Kidney epithelial cell (primary cell): ENCODE results near the gene TAPBP. TPM values are rescaled to one million over a fixed set of nuclear protein-coding genes. Genes with fewer than 3 reads are reported as not detected.
"Not testable (repeated sequence)": the region's sequence is repeated elsewhere in the genome, so short reads cannot be mapped to it uniquely, and the experiment has no call there.

Source experiments
- DNase-seq: peaks from one replicate; pipeline ENCODE4 v3.0.0-alpha.2; 2010; ENCODE audit warnings: low read depth
- H3K27me3 ChIP-seq: 2 replicates; pipeline ENCODE4 v1.6.0; 2011; ENCODE audit warnings: low read length; ENCODE audit not compliant: control insufficient read depth, insufficient read depth
- H3K36me3 ChIP-seq: 2 replicates; pipeline ENCODE4 v1.5.1; 2011; ENCODE audit warnings: low read length; ENCODE audit not compliant: control insufficient read depth, insufficient read depth
- H3K4me3 ChIP-seq: 2 replicates; pipeline ENCODE4 v1.5.1; 2011; ENCODE audit warnings: low read depth, mild to moderate bottlenecking, control low read depth, low read length
- CTCF ChIP-seq: IDR thresholded peaks from 2 replicates; pipeline ENCODE4 v1.5.1; 2011; ENCODE audit warnings: mild to moderate bottlenecking, moderate library complexity, low read length, control low read depth, inconsistent platforms; ENCODE audit not compliant: insufficient read depth, poor library complexity, severe bottlenecking
- total RNA-seq: library from RNA; depleted of rRNA; stranded (reverse); fragments of >200 nt; gene quantifications from 2 replicates; pipeline ENCODE4 v1.2.3, GENCODE V29; 2015

TAPBP gene
- total RNA-seq = 214 and 300 TPM in 2 replicates

DNA sequence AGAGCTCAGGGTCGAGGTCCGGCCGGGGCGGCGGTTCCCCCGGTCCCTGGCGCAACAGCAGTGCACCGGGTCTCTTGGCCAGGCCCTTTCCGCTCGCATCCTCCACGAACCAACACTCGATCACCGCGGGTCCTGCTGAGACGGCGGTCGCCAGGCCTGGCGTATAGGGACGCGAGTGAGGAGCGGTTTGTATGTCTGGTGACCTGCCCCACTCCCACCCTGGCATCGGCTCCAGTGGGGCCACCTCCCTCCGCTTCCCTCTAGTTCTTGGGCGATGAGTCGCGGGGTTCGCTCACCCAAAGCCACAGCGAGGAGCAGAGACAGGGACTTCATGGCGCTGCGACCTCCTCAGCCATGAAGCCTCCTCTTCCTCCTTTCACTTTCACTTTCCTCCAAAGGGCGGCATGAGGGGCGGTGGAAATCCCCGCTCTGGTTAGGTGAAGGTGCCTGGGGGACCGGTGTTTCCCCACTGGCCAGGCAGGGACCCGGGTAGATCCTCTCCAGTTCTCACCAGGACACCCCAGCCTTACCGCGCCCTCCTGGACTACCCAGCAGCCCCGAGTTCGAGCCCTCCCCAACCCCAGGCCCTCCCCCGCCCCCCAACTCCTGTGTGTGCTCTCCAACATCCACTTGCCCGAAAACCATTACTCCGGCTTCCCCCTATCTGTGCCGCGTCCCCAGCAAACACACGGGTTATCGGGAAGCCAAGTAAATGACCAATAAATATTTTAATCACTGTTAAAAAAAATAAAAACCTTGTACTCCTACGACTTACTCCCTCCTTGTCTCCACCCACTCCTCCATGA lies at the start of gene TAPBP:
Gene TAPBP, minus strand, starts transcription at position 370 of the 806 bp plus-strand sequence. Its CDS starts 37 bp downstream, at position 333.
- no peak for TF ChIP-seq CTCF
- H3K4me3 ChIP-seq = peak within 1 kb of the TSS; percentile 97
- no peak for DNase-seq
- peaks cover 2% of the 10 kb centered on the region for H3K36me3 ChIP-seq
- no peaks in the 10 kb centered on the region for H3K27me3 ChIP-seq

GRCh38 chr6:33363486-33363885 lies 49.6 kb upstream of the TAPBP start:
- DNase-seq, H3K4me3 ChIP-seq, H3K27me3 ChIP-seq, H3K36me3 ChIP-seq: not testable (repeated sequence)

GRCh38 chr6:33359331-33359730 lies 45.5 kb upstream of the TAPBP start:
- H3K36me3 ChIP-seq = no peaks in the 10 kb centered on the region
- TF ChIP-seq CTCF = no peak
- H3K27me3 ChIP-seq = no peaks in the 10 kb centered on the region
- no peak for DNase-seq
- H3K4me3 ChIP-seq = no peak overlapping the region

- H3K36me3 ChIP-seq, H3K4me3 ChIP-seq, DNase-seq, H3K27me3 ChIP-seq: not testable (repeated sequence)
These were observed 43.4 kb upstream of the TAPBP start for GRCh38 chr6:33357160-33357871.

- Histone ChIP-seq H3K4me3 (no peak overlapping the region), H3K36me3 (no peaks in the 10 kb centered on the region), H3K27me3 (no peaks in the 10 kb centered on the region)
- DNase-seq = no peak
- no peak for TF ChIP-seq CTCF
These were observed 42.4 kb upstream of the TAPBP start for GRCh38 chr6:33356295-33356694.

- DNase-seq, H3K4me3 ChIP-seq: not testable (repeated sequence)
These were observed 42.0 kb upstream of the TAPBP start for GRCh38 chr6:33355860-33356259.

DNA sequence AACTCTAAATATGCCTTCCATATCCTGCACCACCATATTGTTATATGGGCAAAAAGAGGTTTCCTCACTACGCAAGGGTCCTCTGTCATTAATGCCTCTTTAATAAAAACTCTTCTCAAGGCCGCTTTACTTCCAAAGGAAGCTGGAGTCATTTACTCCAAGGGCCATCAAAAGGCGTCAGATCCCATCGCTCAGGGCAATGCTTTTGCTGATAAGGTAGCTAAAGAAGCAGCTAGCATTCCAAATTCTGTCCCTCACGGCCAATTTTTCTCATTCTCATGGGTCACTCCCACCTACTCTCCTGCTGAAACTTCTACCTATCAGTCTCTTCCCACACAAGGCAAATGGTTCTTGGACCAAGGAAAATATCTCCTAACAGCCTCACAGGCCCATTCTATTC lies 33.9 kb upstream of the TAPBP start:
- Histone ChIP-seq H3K4me3 (no peak overlapping the region), H3K36me3 (no peaks in the 10 kb centered on the region), H3K27me3 (peaks cover 3% of the 10 kb centered on the region)
- TF ChIP-seq CTCF = no peak
- no peak for DNase-seq

More at GRCh38 chr6:33355860-33356259, 42.0 kb upstream of the TAPBP start:
- not testable (repeated sequence) for H3K27me3 ChIP-seq, H3K36me3 ChIP-seq

DNA sequence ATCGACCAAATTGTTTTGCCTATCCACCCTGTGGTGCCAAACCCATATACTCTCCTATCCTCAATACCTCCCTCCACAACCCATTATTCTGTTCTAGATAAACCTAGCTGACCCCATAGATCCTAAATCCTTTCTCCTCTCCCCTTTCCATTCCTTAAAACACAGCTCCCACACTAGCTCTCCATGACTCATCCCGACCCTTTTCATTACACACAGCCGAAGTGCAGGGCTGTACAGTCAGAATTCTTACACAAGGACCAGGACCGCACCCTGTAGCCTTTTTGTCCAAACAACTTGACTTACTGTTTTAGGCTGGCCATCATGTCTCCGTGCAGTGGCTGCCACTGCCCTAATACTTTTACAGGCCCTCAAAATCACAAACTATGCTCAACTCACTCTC lies 33.1 kb upstream of the TAPBP start:
- not testable (repeated sequence) for H3K36me3 ChIP-seq, H3K27me3 ChIP-seq, H3K4me3 ChIP-seq, DNase-seq
